CD4-positive, alpha-beta memory T cell (primary cell): ENCODE measurements around the gene SLC35F3. TPM values are rescaled to one million over a fixed set of nuclear protein-coding genes. Genes with fewer than 3 reads are reported as not detected.

Source experiments
- CTCF ChIA-PET: fragments of 350-600 bp; sonication (Branson Sonifier 250); formaldehyde crosslinking; loops from one replicate; lab custom pipeline; 2021; ENCODE audit warnings: inconsistent platforms; ENCODE audit not compliant: partially characterized antibody; lab: Charles Lee
- POLR2A ChIA-PET: fragments of 350-600 bp; sonication (Branson Sonifier 250); formaldehyde crosslinking; loops from one replicate; lab custom pipeline; 2021; ENCODE audit not compliant: partially characterized antibody; lab: Charles Lee
- DNase-seq, 5 donors: peaks; one replicate each; pipeline versions ENCODE4 v3.0.0 to v3.0.0-alpha.2; 2020 to 2022; ENCODE audit warnings: mixed read lengths in 1 of 5
- H3K27ac ChIP-seq: one replicate; pipeline ENCODE4 v1.7.0; 2013; ENCODE audit warnings: low read depth, low read length
- H3K27me3 ChIP-seq: 2 replicates; pipeline ENCODE4 v1.7.0; 2013; ENCODE audit warnings: mild to moderate bottlenecking, low read length, moderate library complexity; ENCODE audit not compliant: insufficient read depth
- H3K36me3 ChIP-seq: 2 replicates; pipeline ENCODE4 v1.7.0; 2013; ENCODE audit warnings: mild to moderate bottlenecking, low read length, moderate library complexity; ENCODE audit not compliant: insufficient read depth
- H3K4me1 ChIP-seq: 2 replicates; pipeline ENCODE4 v1.7.0; 2013; ENCODE audit warnings: mild to moderate bottlenecking, low read length, moderate library complexity; ENCODE audit not compliant: insufficient read depth
- H3K4me3 ChIP-seq, 2 donors: one replicate each; pipeline ENCODE4 v1.7.0; 2013; ENCODE audit warnings: low read length in 2 of 2, mild to moderate bottlenecking in 1 of 2
- H3K9me3 ChIP-seq, 2 donors: one replicate each; pipeline ENCODE4 v1.7.0; 2013; ENCODE audit warnings: low read length in 2 of 2, control low read depth in 1 of 2; ENCODE audit not compliant: control insufficient read depth in 1 of 2
- H3K27ac Mint-ChIP-seq, 7 donors: one replicate each; pipeline ENCODE4 v1.8.0; 2020 to 2021; ENCODE audit warnings: mixed read lengths in 7 of 7, mild to moderate bottlenecking in 6 of 7, inconsistent platforms in 3 of 7, moderate library complexity in 3 of 7
- H3K27me3 Mint-ChIP-seq, 2 donors: one replicate each; pipeline ENCODE4 v1.8.0; 2020 to 2021; ENCODE audit warnings: mixed read lengths in 2 of 2
- H3K36me3 Mint-ChIP-seq, 2 donors: one replicate each; pipeline ENCODE4 v1.8.0; 2020 to 2021; ENCODE audit warnings: mixed read lengths in 2 of 2, inconsistent platforms in 1 of 2, mild to moderate bottlenecking in 1 of 2
- H3K4me1 Mint-ChIP-seq, 4 donors: one replicate each; pipeline ENCODE4 v1.8.0; 2020 to 2021; ENCODE audit warnings: mixed read lengths in 4 of 4, mild to moderate bottlenecking in 1 of 4
- H3K4me3 Mint-ChIP-seq, 8 donors: one replicate each; pipeline ENCODE4 v1.8.0; 2020 to 2021; ENCODE audit warnings: mixed read lengths in 8 of 8, mild to moderate bottlenecking in 7 of 8, moderate library complexity in 6 of 8, inconsistent platforms in 3 of 8
- H3K9me3 Mint-ChIP-seq, 8 donors: one replicate each; pipeline ENCODE4 v1.8.0; 2020 to 2021; ENCODE audit warnings: mixed read lengths in 8 of 8, mild to moderate bottlenecking in 5 of 8, inconsistent platforms in 3 of 8, moderate library complexity in 1 of 8
- intact Hi-C: fragments of 100-400 bp; cut with micrococcal nuclease; formaldehyde crosslinking; loops from one replicate; pipeline ENCODE4 v1.15.1; 2023
- polyA plus RNA-seq, 2 donors: library from polyadenylated mRNA; unstranded; fragments of 300-500 nt; fragmentation: Illumina TruSeq; gene quantifications; one replicate each; pipeline ENCODE4 v1.2.3, GENCODE V29; 2021
- total RNA-seq, 2 experiments: library from RNA; stranded (reverse); gene quantifications; one replicate each; pipeline ENCODE4 v1.2.3, GENCODE V29; 2021

Gene SLC35F3
- total and polyA plus RNA-seq, 4 experiments from 2014 or later = 0.12 to 0.84 TPM; not detected in 2

DNA sequence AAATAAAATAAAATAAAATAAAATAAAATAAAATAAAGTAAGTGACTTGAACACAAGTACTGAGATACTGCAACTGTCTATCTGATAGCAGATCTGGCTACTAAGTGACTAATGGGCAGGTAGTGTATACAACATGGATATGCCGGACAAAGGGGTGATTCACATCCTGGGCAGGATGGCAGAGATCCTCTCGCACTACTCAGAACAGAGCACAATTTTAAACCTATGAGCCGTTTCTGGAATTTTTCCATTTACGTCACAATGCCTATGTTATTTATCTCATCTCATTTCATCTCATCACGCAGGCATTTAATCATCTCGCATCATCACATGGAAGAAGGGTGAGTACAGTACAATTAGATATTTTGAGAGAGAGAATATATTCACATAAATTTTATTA is 235.5 kb downstream of the SLC35F3 start:
- H3K4me1 ChIP-seq = no peaks in the 10 kb centered on the region
- Mint-ChIP-seq H3K9me3 (no peaks in the 10 kb centered on the region), H3K4me1 (no peaks in the 10 kb centered on the region), H3K27me3 (peaks cover 13% of the 10 kb centered on the region in 2 donors), H3K36me3 (no peaks in the 10 kb centered on the region), H3K27ac (no peak overlapping the region), H3K4me3 (no peak overlapping the region)
- no peaks in the 10 kb centered on the region for H3K9me3 ChIP-seq
- no peak for DNase-seq
- ChIA-PET CTCF (no interaction called here), POLR2A (no interaction called here)
- no peaks in the 10 kb centered on the region for H3K27me3 ChIP-seq
- H3K36me3 ChIP-seq = no peaks in the 10 kb centered on the region
- intact Hi-C loops = no loop called here
- H3K27ac ChIP-seq = no peak overlapping the region
- no peak overlapping the region for H3K4me3 ChIP-seq

DNA sequence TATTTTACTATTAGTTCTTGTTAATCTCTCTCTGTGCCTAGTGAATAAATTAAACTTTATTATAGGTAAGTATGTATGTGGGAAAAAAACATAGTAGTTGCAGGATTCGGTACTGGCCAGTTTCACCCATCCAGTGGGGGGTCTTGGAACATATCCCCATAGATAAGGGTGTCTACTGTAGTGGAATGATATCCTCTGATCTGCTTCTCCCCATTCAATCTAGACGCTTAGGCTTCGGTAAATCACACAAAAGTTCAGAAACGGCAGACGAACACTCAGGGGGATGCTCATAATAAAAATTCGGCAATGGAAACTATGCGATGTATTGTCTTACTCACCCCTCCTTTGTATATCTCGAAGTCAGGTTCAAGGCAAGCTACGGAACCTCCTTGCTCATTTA is 235.9 kb downstream of the SLC35F3 start:
- DNase-seq = no peak
- no peak overlapping the region for H3K4me3 Mint-ChIP-seq

DNA sequence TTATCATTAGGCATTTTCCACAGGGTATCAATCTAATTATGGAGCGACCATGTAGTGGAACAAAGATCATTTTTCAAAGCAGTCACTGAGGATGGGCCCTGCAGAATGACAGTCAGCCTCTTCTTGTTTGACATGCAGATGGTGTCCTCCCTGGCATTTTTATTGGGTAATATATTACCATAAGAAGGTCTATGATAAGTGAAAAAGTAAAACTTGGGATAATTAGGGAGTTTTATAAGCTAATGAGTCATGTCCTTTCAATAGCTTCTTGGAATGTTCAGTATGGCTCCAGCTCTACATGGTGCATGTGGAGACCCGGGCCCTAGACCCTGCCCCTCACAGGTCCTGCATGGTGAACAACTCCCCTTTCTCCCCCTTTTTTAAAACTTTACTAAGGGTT is 236.5 kb downstream of the SLC35F3 start:
- no peaks in the 10 kb centered on the region for H3K9me3 Mint-ChIP-seq
- H3K27ac Mint-ChIP-seq = no peak overlapping the region
- Histone ChIP-seq H3K4me3 (no peak overlapping the region), H3K9me3 (no peaks in the 10 kb centered on the region), H3K27me3 (no peaks in the 10 kb centered on the region), H3K36me3 (no peaks in the 10 kb centered on the region), H3K4me1 (no peaks in the 10 kb centered on the region), H3K27ac (no peak overlapping the region)
- H3K27me3 Mint-ChIP-seq = peaks cover 13 to 15% of the 10 kb centered on the region in 2 donors
- no peak for DNase-seq
- H3K4me1 Mint-ChIP-seq = no peaks in the 10 kb centered on the region
- intact Hi-C loops = no loop called here
- H3K4me3 Mint-ChIP-seq = no peak overlapping the region
- ChIA-PET POLR2A (no interaction called here), CTCF (interaction anchor here (1.6 kb wide), 1 partner anchor 16 kb away, joined by 3 read pairs; no protein-coding TSS in a partner anchor)
- no peaks in the 10 kb centered on the region for H3K36me3 Mint-ChIP-seq

More for the DNA sequence above, 235.9 kb downstream of the SLC35F3 start:
- POLR2A ChIA-PET = no interaction called here
- H3K9me3 Mint-ChIP-seq = no peaks in the 10 kb centered on the region
- peaks cover 13% of the 10 kb centered on the region in 2 donors for H3K27me3 Mint-ChIP-seq
- no peaks in the 10 kb centered on the region for H3K36me3 ChIP-seq
- H3K4me1 Mint-ChIP-seq = no peaks in the 10 kb centered on the region
- H3K27me3 ChIP-seq = no peaks in the 10 kb centered on the region
- CTCF ChIA-PET = interaction anchor here (1.6 kb wide), 1 partner anchor 16 kb away, joined by 3 read pairs; no protein-coding TSS in a partner anchor
- H3K27ac ChIP-seq = no peak overlapping the region
- no peak overlapping the region for H3K4me3 ChIP-seq
- H3K9me3 ChIP-seq = no peaks in the 10 kb centered on the region
- no peak overlapping the region for H3K27ac Mint-ChIP-seq
- intact Hi-C loops = no loop called here
- H3K4me1 ChIP-seq = no peaks in the 10 kb centered on the region
- no peaks in the 10 kb centered on the region for H3K36me3 Mint-ChIP-seq

DNA sequence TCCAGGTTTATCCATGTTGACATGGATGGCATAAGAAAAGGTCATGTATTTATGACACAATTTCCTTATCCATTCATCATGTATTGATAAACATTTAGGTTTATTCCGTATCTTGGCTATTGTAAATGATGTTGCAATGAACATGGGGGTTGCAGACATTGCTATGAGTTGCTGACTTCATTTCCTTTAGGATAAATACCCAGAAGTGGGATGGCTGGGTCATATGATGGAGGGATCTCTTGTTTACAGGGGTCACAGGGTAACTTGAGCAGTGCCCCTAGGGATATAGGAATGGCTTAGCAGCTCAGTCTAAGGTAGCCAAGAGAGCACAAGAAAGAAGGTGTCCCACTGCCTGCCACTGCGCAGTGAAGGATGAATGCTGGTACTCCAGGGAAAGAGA is 239.2 kb downstream of the SLC35F3 start:
- Histone ChIP-seq H3K9me3 (no peaks in the 10 kb centered on the region), H3K4me1 (no peaks in the 10 kb centered on the region), H3K4me3 (no peak overlapping the region), H3K36me3 (no peaks in the 10 kb centered on the region), H3K27me3 (no peaks in the 10 kb centered on the region), H3K27ac (no peak overlapping the region)
- intact Hi-C loops = no loop called here
- Mint-ChIP-seq H3K4me3 (no peak overlapping the region), H3K27ac (no peak overlapping the region), H3K36me3 (no peaks in the 10 kb centered on the region), H3K9me3 (peaks cover 0 to 13% (median 5%) of the 10 kb centered on the region in 8 donors), H3K4me1 (peaks cover 0 to 4% (median 0%) of the 10 kb centered on the region in 4 donors), H3K27me3 (peaks cover 12 to 17% of the 10 kb centered on the region in 2 donors)
- CTCF ChIA-PET = no interaction called here
- POLR2A ChIA-PET = no interaction called here
- DNase-seq = no peak

DNA sequence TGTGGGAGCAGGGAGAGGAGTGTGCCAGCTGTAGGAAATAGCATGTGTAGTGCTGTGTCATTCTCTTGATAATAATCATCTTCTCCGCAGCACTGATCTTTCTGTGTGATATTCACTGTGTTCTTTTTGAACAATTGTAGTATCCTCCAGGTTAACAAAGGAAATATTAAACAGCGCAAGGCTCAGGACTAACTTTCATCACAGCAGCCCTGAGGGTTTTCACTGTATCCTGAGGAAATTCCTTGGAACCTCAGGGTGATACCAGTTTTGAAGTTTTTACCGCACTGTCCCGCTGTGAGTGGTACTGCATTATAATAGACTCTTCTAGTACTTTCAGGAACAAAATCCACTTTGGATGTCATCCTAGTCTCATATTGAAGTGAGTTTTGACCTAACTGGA is 240.4 kb downstream of the SLC35F3 start:
- Histone ChIP-seq H3K27me3 (no peaks in the 10 kb centered on the region), H3K9me3 (no peaks in the 10 kb centered on the region), H3K4me1 (no peaks in the 10 kb centered on the region), H3K27ac (no peak overlapping the region), H3K4me3 (no peak overlapping the region), H3K36me3 (no peaks in the 10 kb centered on the region)
- H3K9me3 Mint-ChIP-seq = peaks cover 0 to 13% (median 5%) of the 10 kb centered on the region in 8 donors
- no peak for DNase-seq
- CTCF ChIA-PET = interaction anchor here (1.5 kb wide), 1 partner anchor 10 kb away, joined by 4 read pairs; no protein-coding TSS in a partner anchor
- peaks cover 0 to 4% (median 0%) of the 10 kb centered on the region in 4 donors for H3K4me1 Mint-ChIP-seq
- H3K27ac Mint-ChIP-seq = no peak overlapping the region
- peaks cover 17 to 18% of the 10 kb centered on the region in 2 donors for H3K27me3 Mint-ChIP-seq
- intact Hi-C loops = no loop called here
- H3K4me3 Mint-ChIP-seq = no peak overlapping the region
- POLR2A ChIA-PET = no interaction called here
- no peaks in the 10 kb centered on the region for H3K36me3 Mint-ChIP-seq

DNA sequence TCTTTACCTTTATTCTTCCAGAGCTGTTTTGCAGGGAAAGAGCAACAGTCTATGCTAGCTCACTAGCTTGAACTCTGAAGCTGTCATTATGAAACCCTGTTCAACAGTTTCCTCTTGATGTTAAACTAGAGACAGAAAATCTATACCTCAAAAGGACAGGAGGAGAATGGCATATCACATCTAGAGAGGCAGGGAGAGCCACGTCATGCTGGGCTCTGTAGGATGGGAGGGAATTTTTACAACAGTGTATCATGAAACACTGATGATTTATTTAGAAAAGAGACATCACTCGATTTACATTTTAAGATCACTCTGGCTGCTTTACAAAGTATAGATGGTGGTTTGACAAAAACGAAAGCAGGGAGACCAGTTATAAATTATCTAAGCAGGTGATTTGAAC is 243.9 kb downstream of the SLC35F3 start:
- no peak for DNase-seq
- CTCF ChIA-PET = no interaction called here
- Mint-ChIP-seq H3K9me3 (peaks cover 0 to 15% (median 5%) of the 10 kb centered on the region in 8 donors), H3K36me3 (no peaks in the 10 kb centered on the region), H3K4me1 (peaks cover 0 to 4% (median 0%) of the 10 kb centered on the region in 4 donors), H3K27ac (no peak overlapping the region), H3K4me3 (no peak overlapping the region), H3K27me3 (peaks cover 17 to 22% of the 10 kb centered on the region in 2 donors)
- H3K27me3 ChIP-seq = no peaks in the 10 kb centered on the region
- no peak overlapping the region for H3K4me3 ChIP-seq
- POLR2A ChIA-PET = no interaction called here
- H3K9me3 ChIP-seq = no peaks in the 10 kb centered on the region
- intact Hi-C loops = no loop called here
- no peaks in the 10 kb centered on the region for H3K4me1 ChIP-seq
- no peak overlapping the region for H3K27ac ChIP-seq
- H3K36me3 ChIP-seq = no peaks in the 10 kb centered on the region

DNA sequence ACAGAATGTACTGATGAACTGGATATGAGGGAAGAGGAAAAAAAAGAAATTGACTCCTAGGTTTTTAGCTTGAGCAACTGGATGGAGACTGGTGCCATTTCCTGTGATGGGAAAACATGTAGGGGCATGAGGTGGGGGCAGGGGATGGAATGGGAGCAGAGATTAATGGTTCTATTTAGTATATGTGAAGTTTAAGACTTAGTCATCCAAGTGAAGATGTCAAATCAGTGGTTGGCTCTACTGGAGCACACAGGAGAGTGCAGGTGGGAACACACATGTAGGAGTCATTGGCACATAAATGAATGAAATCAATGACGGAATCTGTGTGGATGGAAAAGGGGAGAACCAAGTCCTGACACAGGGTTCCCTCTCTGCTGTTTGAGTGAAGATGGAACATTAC is 244.3 kb downstream of the SLC35F3 start:
- ChIA-PET CTCF (no interaction called here), POLR2A (no interaction called here)
- H3K27ac ChIP-seq = no peak overlapping the region
- Mint-ChIP-seq H3K4me3 (no peak overlapping the region), H3K27me3 (peaks cover 15 to 20% of the 10 kb centered on the region in 2 donors), H3K9me3 (peaks cover 0 to 15% (median 5%) of the 10 kb centered on the region in 8 donors), H3K36me3 (no peaks in the 10 kb centered on the region), H3K27ac (no peak overlapping the region), H3K4me1 (peaks cover 0 to 4% (median 0%) of the 10 kb centered on the region in 4 donors)
- H3K4me1 ChIP-seq = no peaks in the 10 kb centered on the region
- intact Hi-C loops = no loop called here
- H3K4me3 ChIP-seq = no peak overlapping the region
- H3K36me3 ChIP-seq = no peaks in the 10 kb centered on the region
- DNase-seq = no peak
- H3K27me3 ChIP-seq = no peaks in the 10 kb centered on the region
- H3K9me3 ChIP-seq = no peaks in the 10 kb centered on the region
